A673 (cell line): ENCODE data around the gene KCNIP3. TPM values are rescaled to one million over a fixed set of nuclear protein-coding genes. Genes with fewer than 3 reads are reported as not detected.

ENCODE experiments used
- BruUV-seq: library from RNA; stranded (reverse); fragments of 400-500 nt; replicated peaks from 2 replicates; lab custom pipeline; 2021; lab: Mats Ljungman, UMichigan
- CTCF ChIA-PET: fragments of 300-600 bp; sonication (Branson Sonifier 250); formaldehyde crosslinking; loops from one replicate; lab custom pipeline; 2022; ENCODE audit warnings: antibody characterized with exemption; lab: Charles Lee
- POLR2A ChIA-PET: fragments of 300-600 bp; sonication (Branson Sonifier 250); formaldehyde crosslinking; loops from one replicate; lab custom pipeline; 2022; ENCODE audit warnings: antibody characterized with exemption; ENCODE audit not compliant: low non-redundant PET; lab: Charles Lee
- DNase-seq: peaks from one replicate; pipeline ENCODE4 v3.0.0-alpha.2; 2015; ENCODE audit warnings: low spot score
- H3K27ac ChIP-seq: fragments of 200-600 bp; sonication (generic); 2 replicates; pipeline ENCODE4 v1.5.1; 2016; ENCODE audit warnings: mixed run types, low read depth, mild to moderate bottlenecking, mixed read lengths, antibody characterized with exemption, low read length; ENCODE audit not compliant: poor library complexity, severe bottlenecking
- H3K27me3 ChIP-seq: fragments of 200-600 bp; sonication (generic); replicated peaks from 2 replicates; pipeline ENCODE4 v1.6.1; 2017; ENCODE audit warnings: mixed run types, low read depth, mild to moderate bottlenecking, mixed read lengths, antibody characterized with exemption, low read length; ENCODE audit not compliant: insufficient read depth, poor library complexity
- H3K36me3 ChIP-seq: fragments of 200-600 bp; sonication (generic); 2 replicates; pipeline ENCODE4 v1.6.1; 2016; ENCODE audit warnings: mixed run types, mild to moderate bottlenecking, mixed read lengths, antibody characterized with exemption, low read length; ENCODE audit not compliant: insufficient read depth, poor library complexity, severe bottlenecking
- H3K4me1 ChIP-seq: fragments of 200-600 bp; sonication (generic); 2 replicates; pipeline ENCODE4 v1.6.1; 2017; ENCODE audit warnings: mixed run types, mild to moderate bottlenecking, mixed read lengths, antibody characterized with exemption, low read length; ENCODE audit not compliant: insufficient read depth, poor library complexity, severe bottlenecking
- H3K4me3 ChIP-seq: fragments of 200-600 bp; sonication (generic); 2 replicates; pipeline ENCODE4 v1.5.1; 2016; ENCODE audit warnings: low read depth, mixed run types, mild to moderate bottlenecking, mixed read lengths, low read length; ENCODE audit not compliant: poor library complexity, severe bottlenecking
- H3K9me3 ChIP-seq: fragments of 200-600 bp; sonication (generic); 2 replicates; pipeline ENCODE4 v1.6.1; 2016; ENCODE audit warnings: mixed run types, low read depth, mild to moderate bottlenecking, mixed read lengths, antibody characterized with exemption, low read length; ENCODE audit not compliant: poor library complexity, severe bottlenecking
- CTCF ChIP-seq: fragments of 300-800, 200-600 bp; sonication (generic); conservative IDR thresholded peaks from 2 replicates; pipeline ENCODE4 v1.5.1; 2017; ENCODE audit warnings: low read depth, mild to moderate bottlenecking, antibody characterized with exemption, low read length, moderate library complexity, mixed read lengths
- EZH2 ChIP-seq: fragments of 200-600 bp; sonication (generic); IDR thresholded peaks from 2 replicates; pipeline ENCODE4 v1.6.1; 2017; ENCODE audit warnings: borderline replicate concordance, low read depth, mild to moderate bottlenecking, mixed read lengths, antibody characterized with exemption, low read length; ENCODE audit not compliant: poor library complexity, severe bottlenecking
- intact Hi-C: fragments of 100-400 bp; cut with micrococcal nuclease; formaldehyde crosslinking; loops from one replicate; pipeline ENCODE4 v1.10.0; 2022; ENCODE audit not compliant: unreplicated experiment
- total RNA-seq: library from RNA; stranded (reverse); gene quantifications from 2 replicates; pipeline ENCODE4 v1.2.3, GENCODE V29; 2021

The KCNIP3 gene
- total RNA-seq, 1 experiment from 2014 or later, result 0.45 TPM

- ChIA-PET POLR2A (no interaction called here), CTCF (interaction anchor here (0.5 to 1.0 kb wide), 7 partner anchors 11 to 412 kb away, joined by 3 to 5 read pairs (median 3); no protein-coding TSS in a partner anchor)
Observed at GRCh38 chr2:95389245-95390119, 92.3 kb downstream of the KCNIP3 start.

GRCh38 chr2:95390272-95390880 is 93.2 kb downstream of the KCNIP3 start:
- no peaks in the 10 kb centered on the region for H3K9me3 ChIP-seq
- DNase-seq, result no peak
- intact Hi-C loops, result no loop called here
- ChIA-PET POLR2A (no interaction called here), CTCF (no interaction called here)
- no peaks in the 10 kb centered on the region for H3K36me3 ChIP-seq
- H3K27me3 ChIP-seq, result no peaks in the 10 kb centered on the region
- H3K4me1 ChIP-seq, result no peaks in the 10 kb centered on the region
- BruUV-seq, result no TSS peak
- no peak overlapping the region for H3K4me3 ChIP-seq
- H3K27ac ChIP-seq, result no peak overlapping the region
- TF ChIP-seq CTCF (no peak), EZH2 (no peak)

More at GRCh38 chr2:95389245-95390119, 92.3 kb downstream of the KCNIP3 start:
- intact Hi-C loops, result no loop called here
- Histone ChIP-seq H3K27me3 (no peaks in the 10 kb centered on the region), H3K9me3 (no peaks in the 10 kb centered on the region), H3K4me1 (no peaks in the 10 kb centered on the region), H3K27ac (no peak overlapping the region), H3K4me3 (no peak overlapping the region), H3K36me3 (no peaks in the 10 kb centered on the region)
- TF ChIP-seq EZH2 (no peak), CTCF (peak; percentile 94)
- BruUV-seq, result no TSS peak
- peak; percentile 79 for DNase-seq

- Histone ChIP-seq H3K4me1 (no peaks in the 10 kb centered on the region), H3K36me3 (no peaks in the 10 kb centered on the region), H3K9me3 (no peaks in the 10 kb centered on the region), H3K4me3 (no peak overlapping the region), H3K27ac (no peak overlapping the region), H3K27me3 (no peaks in the 10 kb centered on the region)
- no peak for DNase-seq
- intact Hi-C loops, result no loop called here
- ChIA-PET POLR2A (no interaction called here), CTCF (no interaction called here)
- no TSS peak for BruUV-seq
- TF ChIP-seq EZH2, result no peak
Observed at GRCh38 chr2:95390881-95391321, 93.8 kb downstream of the KCNIP3 start.
